ENCODE results near the gene GPR37L1.

GPR37L1 gene

GRCh38 chr1:202075389-202075788, 47.3 kb upstream of the GPR37L1 start:
- no peak for DNase-seq
- Histone ChIP-seq H3K9ac (ENCODE audit: low read length) (no peak overlapping the region), H3K9me2 (replicated peaks; ENCODE audit: insufficient read depth, low read length) (no peaks in the 10 kb centered on the region), H3K9me3 (replicated peaks; ENCODE audit: insufficient read depth, low read length) (no peaks in the 10 kb centered on the region), H3F3A (ENCODE audit: insufficient read depth, low read length) (no peaks in the 10 kb centered on the region), H2AFZ (ENCODE audit: low read length) (no peak overlapping the region), H3K27ac (ENCODE audit: low read length) (no peak overlapping the region), H3K36me3 (replicated peaks; ENCODE audit: insufficient read depth, low read length) (no peaks in the 10 kb centered on the region), H3K79me2 (ENCODE audit: low read length) (no peaks in the 10 kb centered on the region), H3K4me1 (ENCODE audit: low read length) (no peaks in the 10 kb centered on the region), H3K27me3 (replicated peaks; ENCODE audit: insufficient read depth, low read length) (no peaks in the 10 kb centered on the region), H3K4me3 (ENCODE audit: low read length) (no peak overlapping the region), H4K20me1 (ENCODE audit: insufficient read depth, low read length) (no peaks in the 10 kb centered on the region), H3K4me2 (ENCODE audit: low read depth, low read length) (no peak overlapping the region)
- TF ChIP-seq EZH2 (optimal IDR thresholded peaks at IDR 0.05; ENCODE audit: low read depth, low read length) (no peak), CTCF (IDR thresholded peaks at IDR 0.05; ENCODE audit: low read length) (no peak), EZH2phosphoT487 (IDR thresholded peaks at IDR 0.05; ENCODE audit: low read length) (no peak)

DNA sequence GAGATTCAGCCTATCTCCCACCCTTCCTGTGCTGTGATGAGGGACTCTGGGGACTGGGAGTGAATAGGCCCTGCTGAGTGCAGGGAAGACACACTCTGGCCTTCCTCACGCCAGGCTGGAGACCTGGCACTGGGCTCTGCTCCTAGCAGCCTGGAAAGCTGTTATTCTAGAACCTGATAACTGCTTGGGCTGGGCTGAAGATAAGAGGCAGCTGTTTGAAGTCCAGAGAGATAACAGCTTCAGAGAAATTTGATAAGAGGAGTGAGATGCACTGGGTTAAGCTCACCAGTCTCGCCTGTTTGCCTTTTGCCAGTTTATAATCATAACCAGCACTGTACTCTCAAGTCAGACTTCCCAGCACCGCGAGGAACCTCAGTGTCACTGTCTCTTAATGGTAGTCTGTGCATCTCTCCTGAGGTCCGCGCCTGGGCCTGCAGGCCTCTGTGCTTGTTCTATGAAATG, 46.6 kb upstream of the GPR37L1 start:
- no peaks in the 10 kb centered on the region for H3K36me3 ChIP-seq (replicated peaks; ENCODE audit: insufficient read depth, low read length)
- H3K4me1 ChIP-seq (ENCODE audit: low read length), result no peaks in the 10 kb centered on the region
- H3F3A ChIP-seq (ENCODE audit: insufficient read depth, low read length), result no peaks in the 10 kb centered on the region
- no peaks in the 10 kb centered on the region for H3K27me3 ChIP-seq (replicated peaks; ENCODE audit: insufficient read depth, low read length)
- H4K20me1 ChIP-seq (ENCODE audit: insufficient read depth, low read length), result no peaks in the 10 kb centered on the region
- no peak for DNase-seq
- H3K9me2 ChIP-seq (replicated peaks; ENCODE audit: insufficient read depth, low read length), result no peaks in the 10 kb centered on the region
- H3K27ac ChIP-seq (ENCODE audit: low read length), result no peak overlapping the region
- H3K4me3 ChIP-seq (ENCODE audit: low read length), result no peak overlapping the region
- no peak overlapping the region for H2AFZ ChIP-seq (ENCODE audit: low read length)
- no peak overlapping the region for H3K9ac ChIP-seq (ENCODE audit: low read length)
- TF ChIP-seq EZH2phosphoT487 (IDR thresholded peaks at IDR 0.05; ENCODE audit: low read length) (no peak), CTCF (IDR thresholded peaks at IDR 0.05; ENCODE audit: low read length) (no peak), EZH2 (optimal IDR thresholded peaks at IDR 0.05; ENCODE audit: low read depth, low read length) (no peak)
- H3K9me3 ChIP-seq (replicated peaks; ENCODE audit: insufficient read depth, low read length), result no peaks in the 10 kb centered on the region
- H3K4me2 ChIP-seq (ENCODE audit: low read depth, low read length), result no peak overlapping the region
- H3K79me2 ChIP-seq (ENCODE audit: low read length), result no peaks in the 10 kb centered on the region

- H3F3A ChIP-seq (ENCODE audit: insufficient read depth, low read length), result no peaks in the 10 kb centered on the region
- H4K20me1 ChIP-seq (ENCODE audit: insufficient read depth, low read length), result no peaks in the 10 kb centered on the region
- no peaks in the 10 kb centered on the region for H3K36me3 ChIP-seq (replicated peaks; ENCODE audit: insufficient read depth, low read length)
- DNase-seq, result no peak
- H3K4me1 ChIP-seq (ENCODE audit: low read length), result no peaks in the 10 kb centered on the region
- H3K79me2 ChIP-seq (ENCODE audit: low read length), result no peaks in the 10 kb centered on the region
- no peak overlapping the region for H2AFZ ChIP-seq (ENCODE audit: low read length)
- H3K27me3 ChIP-seq (replicated peaks; ENCODE audit: insufficient read depth, low read length), result no peaks in the 10 kb centered on the region
- TF ChIP-seq EZH2phosphoT487 (IDR thresholded peaks at IDR 0.05; ENCODE audit: low read length) (no peak), CTCF (IDR thresholded peaks at IDR 0.05; ENCODE audit: low read length) (no peak), EZH2 (optimal IDR thresholded peaks at IDR 0.05; ENCODE audit: low read depth, low read length) (no peak)
- H3K9ac ChIP-seq (ENCODE audit: low read length), result no peak overlapping the region
- no peaks in the 10 kb centered on the region for H3K9me3 ChIP-seq (replicated peaks; ENCODE audit: insufficient read depth, low read length)
- no peak overlapping the region for H3K4me3 ChIP-seq (ENCODE audit: low read length)
- no peaks in the 10 kb centered on the region for H3K9me2 ChIP-seq (replicated peaks; ENCODE audit: insufficient read depth, low read length)
- H3K27ac ChIP-seq (ENCODE audit: low read length), result no peak overlapping the region
- no peak overlapping the region for H3K4me2 ChIP-seq (ENCODE audit: low read depth, low read length)
These were observed 44.5 kb upstream of the GPR37L1 start for GRCh38 chr1:202078241-202078640.
